Measurements from ENCODE around the gene ACOT8. TPM values are rescaled to one million over a fixed set of nuclear protein-coding genes. Genes with fewer than 3 reads are reported as not detected.

Gene ACOT8
- total and polyA plus RNA-seq, 5 experiments from 2014 or later: 29.6 to 46.2 (median 37.5) TPM

- no peak for DNase-seq
- Mint-ChIP-seq H3K4me3 (no peak overlapping the region), H3K9me3 (no peaks in the 10 kb centered on the region), H3K27me3 (no peaks in the 10 kb centered on the region), H3K4me1 (peaks cover 10 to 16% (median 15%) of the 10 kb centered on the region in 4 donors), H3K36me3 (peaks cover 0 to 11% (median 0%) of the 10 kb centered on the region in 3 donors), H3K27ac (no peak overlapping the region)
- POLR2A ChIA-PET: interaction anchor here (0.5 to 0.7 kb wide), 2 partner anchors 43 to 108 kb away, joined by 3 to 6 read pairs; no protein-coding TSS in a partner anchor
- no peak for ATAC-seq
Observed at GRCh38 chr20:45863543-45864470, 6.6 kb upstream of the ACOT8 start.

GRCh38 chr20:45861221-45862075 lies 4.3 kb upstream of the ACOT8 start:
- H3K27me3 Mint-ChIP-seq: no peaks in the 10 kb centered on the region
- ATAC-seq: no peak
- POLR2A ChIA-PET: interaction anchor here (0.6 to 1.3 kb wide), 2 partner anchors 13 to 74 kb away, joined by 4 to 8 read pairs; partner anchors contain the start of gene PCIF1

GRCh38 chr20:45860560-45861220 lies 3.5 kb upstream of the ACOT8 start:
- Mint-ChIP-seq H3K4me3 (peak overlapping the region in 3 of 10 donors; percentile 8 to 45 (median 32)), H3K9me3 (no peaks in the 10 kb centered on the region), H3K27me3 (no peaks in the 10 kb centered on the region), H3K36me3 (peaks cover 0 to 9% (median 0%) of the 10 kb centered on the region in 3 donors), H3K27ac (no peak overlapping the region), H3K4me1 (peaks cover 21 to 41% (median 40%) of the 10 kb centered on the region in 4 donors)
- no peak for ATAC-seq
- DNase-seq: no peak
- POLR2A ChIA-PET: interaction anchor here (0.7 to 1.3 kb wide), 2 partner anchors 36 to 75 kb away, joined by 4 to 8 read pairs; partner anchors contain the start of gene PCIF1

More at GRCh38 chr20:45861221-45862075, 4.3 kb upstream of the ACOT8 start:
- Mint-ChIP-seq H3K4me3 (no peak overlapping the region), H3K27ac (peak overlapping the region in 1 of 10 donors; percentile 65), H3K36me3 (peaks cover 0 to 9% (median 0%) of the 10 kb centered on the region in 3 donors), H3K4me1 (peaks cover 19 to 34% (median 33%) of the 10 kb centered on the region in 4 donors), H3K9me3 (no peaks in the 10 kb centered on the region)
- DNase-seq: no peak

- DNase-seq (no peak), ATAC-seq (no peak)
- Mint-ChIP-seq H3K4me1 (peaks cover 21 to 48% (median 45%) of the 10 kb centered on the region in 4 donors), H3K27ac (peak overlapping the region in 1 of 10 donors; percentile 59), H3K27me3 (no peaks in the 10 kb centered on the region), H3K36me3 (peaks cover 0 to 9% (median 0%) of the 10 kb centered on the region in 3 donors), H3K4me3 (no peak overlapping the region), H3K9me3 (no peaks in the 10 kb centered on the region)
- POLR2A ChIA-PET: no interaction called here
Observed at GRCh38 chr20:45859916-45860315, 2.7 kb upstream of the ACOT8 start.

GRCh38 chr20:45857882-45858216 lies 657 bp upstream of the ACOT8 start:
- peaks cover 21 to 62% (median 58%) of the 10 kb centered on the region in 4 donors for H3K4me1 Mint-ChIP-seq
- POLR2A ChIA-PET: interaction anchor here (0.7 to 5.4 kb wide), 8 partner anchors 18 to 113 kb away, joined by 3 to 71 read pairs (median 20); partner anchors contain the start of genes CTSA, NEURL2, PCIF1 and SNX21
- ATAC-seq (peak in 1 of 2 donors; percentile 14), DNase-seq (peak in 2 of 10 donors; percentile 7)
- H3K27ac Mint-ChIP-seq: peak overlapping the region; percentile 96 to 99 (median 98)
- H3K27me3 Mint-ChIP-seq: no peaks in the 10 kb centered on the region
- peak overlapping the region; percentile 94 to 97 (median 96) for H3K4me3 Mint-ChIP-seq
- H3K36me3 Mint-ChIP-seq: peaks cover 0 to 24% (median 4%) of the 10 kb centered on the region in 3 donors
- H3K9me3 Mint-ChIP-seq: no peaks in the 10 kb centered on the region

GRCh38 chr20:45853484-45853883 lies 3.7 kb downstream of the ACOT8 start:
- DNase-seq (no peak), ATAC-seq (no peak)
- no peaks in the 10 kb centered on the region for H3K9me3 Mint-ChIP-seq
- POLR2A ChIA-PET: no interaction called here
- peak overlapping the region in 1 of 10 donors; percentile 74 for H3K4me3 Mint-ChIP-seq
- peaks cover 11 to 50% (median 45%) of the 10 kb centered on the region in 4 donors for H3K4me1 Mint-ChIP-seq
- H3K36me3 Mint-ChIP-seq: peaks cover 0 to 50% (median 19%) of the 10 kb centered on the region in 3 donors
- H3K27ac Mint-ChIP-seq: no peak overlapping the region
- H3K27me3 Mint-ChIP-seq: no peaks in the 10 kb centered on the region

GRCh38 chr20:45852326-45852725 lies 4.9 kb downstream of the ACOT8 start:
- Mint-ChIP-seq H3K36me3 (peaks cover 0 to 58% (median 21%) of the 10 kb centered on the region in 3 donors), H3K4me1 (peaks cover 8 to 40% (median 34%) of the 10 kb centered on the region in 4 donors)

GRCh38 chr20:45851501-45851900 lies 5.7 kb downstream of the ACOT8 start:
- Mint-ChIP-seq H3K27ac (no peak overlapping the region), H3K4me1 (peaks cover 6 to 36% (median 28%) of the 10 kb centered on the region in 4 donors), H3K4me3 (peak overlapping the region in 1 of 10 donors; percentile 20), H3K9me3 (no peaks in the 10 kb centered on the region), H3K36me3 (peaks cover 0 to 63% (median 22%) of the 10 kb centered on the region in 3 donors), H3K27me3 (no peaks in the 10 kb centered on the region)
- POLR2A ChIA-PET: interaction anchor here (0.7 kb wide), 1 partner anchor 13 kb away, joined by 4 read pairs; no protein-coding TSS in a partner anchor
- ATAC-seq: no peak
- DNase-seq: no peak

More at GRCh38 chr20:45852326-45852725, 4.9 kb downstream of the ACOT8 start:
- POLR2A ChIA-PET: interaction anchor here (0.7 kb wide), 1 partner anchor 13 kb away, joined by 4 read pairs; no protein-coding TSS in a partner anchor
- ATAC-seq (no peak), DNase-seq (no peak)
- no peaks in the 10 kb centered on the region for H3K27me3 Mint-ChIP-seq
- H3K4me3 Mint-ChIP-seq: peak overlapping the region in 1 of 10 donors; percentile 29
- peak overlapping the region in 2 of 10 donors; percentile 21 to 72 for H3K27ac Mint-ChIP-seq
- H3K9me3 Mint-ChIP-seq: no peaks in the 10 kb centered on the region

GRCh38 chr20:45850926-45851325 lies 6.3 kb downstream of the ACOT8 start:
- Mint-ChIP-seq H3K27me3 (no peaks in the 10 kb centered on the region), H3K4me1 (peaks cover 6 to 30% (median 22%) of the 10 kb centered on the region in 4 donors), H3K27ac (no peak overlapping the region), H3K36me3 (peaks cover 0 to 69% (median 23%) of the 10 kb centered on the region in 3 donors), H3K4me3 (peak overlapping the region in 1 of 10 donors; percentile 15), H3K9me3 (no peaks in the 10 kb centered on the region)
- ATAC-seq: no peak
- POLR2A ChIA-PET: interaction anchor here (0.6 kb wide), 1 partner anchor 39 kb away, joined by 3 read pairs; no protein-coding TSS in a partner anchor
- DNase-seq: no peak

GRCh38 chr20:45850238-45850637 lies 7.0 kb downstream of the ACOT8 start:
- Mint-ChIP-seq H3K36me3 (peaks cover 0 to 76% (median 23%) of the 10 kb centered on the region in 3 donors), H3K27ac (no peak overlapping the region)
- POLR2A ChIA-PET: no interaction called here

GRCh38 chr20:45848969-45849582 lies 8.1 kb downstream of the ACOT8 start:
- no peak overlapping the region for H3K4me3 Mint-ChIP-seq
- H3K36me3 Mint-ChIP-seq: peaks cover 0 to 81% (median 23%) of the 10 kb centered on the region in 3 donors
- peaks cover 1 to 14% (median 11%) of the 10 kb centered on the region in 4 donors for H3K4me1 Mint-ChIP-seq
- H3K9me3 Mint-ChIP-seq: no peaks in the 10 kb centered on the region
- POLR2A ChIA-PET: interaction anchor here (0.9 kb wide), 1 partner anchor 15 kb away, joined by 4 read pairs; no protein-coding TSS in a partner anchor
- no peaks in the 10 kb centered on the region for H3K27me3 Mint-ChIP-seq
- ATAC-seq (no peak), DNase-seq (no peak)
- H3K27ac Mint-ChIP-seq: peak overlapping the region in 3 of 10 donors; percentile 5 to 79 (median 37)

More at GRCh38 chr20:45850238-45850637, 7.0 kb downstream of the ACOT8 start:
- DNase-seq (no peak), ATAC-seq (no peak)
- Mint-ChIP-seq H3K4me1 (peaks cover 4 to 25% (median 19%) of the 10 kb centered on the region in 4 donors), H3K27me3 (no peaks in the 10 kb centered on the region), H3K9me3 (no peaks in the 10 kb centered on the region), H3K4me3 (no peak overlapping the region)
